CD4-positive, alpha-beta T cell (primary cell): ENCODE results near the gene SCN10A. TPM values are rescaled to one million over a fixed set of nuclear protein-coding genes. Genes with fewer than 3 reads are reported as not detected.

Experiments
- total RNA-seq, 174 experiments: library from RNA in 2 of 174; stranded (reverse) in 2 of 174; gene quantifications; one replicate each; pipeline ENCODE4 v1.2.3 and lab custom pipeline; 2021 to 2026

The SCN10A gene
- total RNA-seq, 2 experiments from 2014 or later, result not detected

Other genes starting within 250 kb of the SCN10A start
- under 1 TPM in 1 of 2 experiments, not detected in 1; 0.11 TPM for gene SCN5A, start 166.5 kb downstream of the SCN10A start, total RNA-seq
- under 1 TPM in 1 of 2 experiments, not detected in 1; 0.08 TPM for gene SCN11A, start 235.7 kb upstream of the SCN10A start, total RNA-seq
- gene WDR48, start 235.8 kb upstream of the SCN10A start, total RNA-seq, result 10 to 100 TPM; 81.2 to 88.6 TPM